ENCODE measurements around the gene WNT10A.

The WNT10A gene

GRCh38 chr2:218904176-218904575 lies 23.5 kb downstream of the WNT10A start:
- DNase-seq (ENCODE audit: extremely low spot score), result no peak
- no peak for TF ChIP-seq CTCF (IDR thresholded peaks at IDR 0.05; ENCODE audit: control extremely low read depth, extremely low read depth, low read depth, missing control alignments)
- CTCF ChIA-PET, result interaction anchor here (1.0 to 17.6 kb wide), 6 partner anchors 10 to 391 kb away, joined by 3 to 916 read pairs (median 4); partner anchors contain the start of gene WNT10A
- POLR2A ChIA-PET, result no interaction called here

DNA sequence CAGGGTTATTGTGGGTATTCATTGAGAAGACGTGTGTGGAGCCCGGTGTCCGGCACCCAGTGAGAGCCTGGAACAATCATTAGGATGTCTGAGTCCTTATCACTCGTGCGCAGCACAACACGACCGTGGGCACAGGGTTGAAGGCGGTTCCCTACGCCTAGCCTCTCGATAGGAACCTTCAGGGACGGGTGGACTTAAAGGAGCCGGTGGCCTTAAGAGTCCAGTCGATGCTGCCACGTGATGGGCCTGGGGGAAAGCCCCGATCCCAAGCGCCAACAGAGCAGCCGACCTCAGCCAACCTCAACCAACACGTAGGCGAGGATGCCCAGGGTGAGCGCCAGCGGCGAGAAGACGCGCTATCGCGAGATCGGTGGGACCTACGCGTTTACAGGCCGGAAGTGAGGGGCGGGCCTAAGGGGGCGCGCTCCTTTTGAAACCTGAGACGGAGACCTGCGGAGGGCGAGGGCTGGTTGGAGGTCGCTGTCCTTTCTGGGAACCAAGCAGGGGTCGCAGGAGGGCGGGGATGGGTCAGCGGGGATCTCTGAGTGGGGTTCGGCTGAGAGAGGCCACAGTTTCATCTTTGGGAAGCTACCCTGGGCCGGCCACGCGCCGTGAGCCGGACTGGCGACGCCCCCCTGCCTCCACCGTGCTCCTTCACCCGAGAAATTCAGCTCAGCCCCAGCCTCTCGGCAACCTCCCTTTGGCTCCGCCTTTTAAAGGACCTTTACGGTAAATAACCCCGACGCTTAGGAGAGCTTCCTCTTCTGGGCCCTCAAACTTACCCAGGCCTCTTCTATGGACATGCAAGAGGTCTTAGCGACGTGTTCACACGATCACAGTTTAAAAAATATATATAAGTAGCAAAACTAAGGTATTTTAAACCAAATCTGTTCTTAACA lies 28.3 kb downstream of the WNT10A start:
- POLR2A ChIA-PET, result interaction anchor here (0.6 to 1.0 kb wide), 2 partner anchors 11 to 61 kb away, joined by 3 to 4 read pairs; no protein-coding TSS in a partner anchor
- TF ChIP-seq CTCF (IDR thresholded peaks at IDR 0.05; ENCODE audit: control extremely low read depth, extremely low read depth, low read depth, missing control alignments), result no peak
- peak; percentile 92 for DNase-seq (ENCODE audit: extremely low spot score)
- CTCF ChIA-PET, result interaction anchor here (0.9 to 6.6 kb wide), 8 partner anchors 11 to 71 kb away, joined by 3 to 74 read pairs (median 6); partner anchors contain the start of gene WNT10A

GRCh38 chr2:218910741-218911140 lies 30.1 kb downstream of the WNT10A start:
- ChIA-PET POLR2A (interaction anchor here (1.1 kb wide), 1 partner anchor 266 kb away, joined by 3 read pairs; the partner anchor contains the start of gene CNPPD1), CTCF (interaction anchor here (1.0 to 6.6 kb wide), 10 partner anchors 9 to 609 kb away, joined by 3 to 74 read pairs (median 6); no protein-coding TSS in a partner anchor)
- no peak for DNase-seq (ENCODE audit: extremely low spot score)
- TF ChIP-seq CTCF (IDR thresholded peaks at IDR 0.05; ENCODE audit: control extremely low read depth, extremely low read depth, low read depth, missing control alignments), result no peak

DNA sequence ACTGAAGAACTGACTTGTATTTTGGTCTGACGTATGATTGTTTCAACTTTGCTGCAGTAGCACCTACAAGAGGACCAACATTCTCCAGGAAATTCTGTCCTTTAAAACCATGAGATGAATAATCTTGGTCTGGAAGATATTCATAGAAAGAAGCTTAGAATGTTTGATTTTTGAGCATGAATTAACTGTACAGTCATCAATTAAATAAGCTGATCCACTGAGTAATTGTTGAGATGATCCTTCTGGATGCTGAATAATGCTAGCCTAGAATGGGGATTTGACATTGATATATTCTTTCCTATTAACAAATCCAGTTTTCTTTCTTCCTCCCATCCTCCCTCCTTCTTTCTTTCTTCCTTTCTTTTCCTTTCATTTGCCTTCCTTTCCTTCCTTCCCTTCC lies 39.9 kb downstream of the WNT10A start:
- ChIA-PET CTCF (no interaction called here), POLR2A (no interaction called here)
- TF ChIP-seq CTCF (IDR thresholded peaks at IDR 0.05; ENCODE audit: control extremely low read depth, extremely low read depth, low read depth, missing control alignments), result no peak
- DNase-seq (ENCODE audit: extremely low spot score), result no peak

GRCh38 chr2:218924757-218925156 lies 44.1 kb downstream of the WNT10A start:
- CTCF ChIA-PET, result interaction anchor here (1.2 kb wide), 1 partner anchor 15 kb away, joined by 3 read pairs; no protein-coding TSS in a partner anchor
- POLR2A ChIA-PET, result no interaction called here
- TF ChIP-seq CTCF (IDR thresholded peaks at IDR 0.05; ENCODE audit: control extremely low read depth, extremely low read depth, low read depth, missing control alignments), result no peak
- no peak for DNase-seq (ENCODE audit: extremely low spot score)

DNA sequence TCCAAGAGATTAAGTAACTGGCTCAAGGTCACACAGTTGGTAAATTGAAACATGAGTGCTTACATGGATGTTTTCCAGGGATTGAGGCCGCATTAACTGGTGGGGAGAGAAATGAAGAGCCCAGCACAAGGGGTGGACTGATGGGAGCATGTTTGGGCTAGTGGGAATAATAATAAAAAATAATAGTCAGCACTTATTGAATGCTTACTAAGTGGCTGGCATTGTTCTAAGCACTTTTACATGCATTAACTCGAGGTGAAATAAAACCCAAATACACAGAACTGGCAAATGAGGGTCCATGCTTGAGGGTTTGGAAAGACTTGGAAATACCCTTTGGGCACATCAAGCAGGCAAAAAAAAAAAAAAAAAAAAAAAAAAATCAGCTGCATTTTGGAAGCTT lies 44.8 kb downstream of the WNT10A start:
- no peak for TF ChIP-seq CTCF (IDR thresholded peaks at IDR 0.05; ENCODE audit: control extremely low read depth, extremely low read depth, low read depth, missing control alignments)
- ChIA-PET POLR2A (no interaction called here), CTCF (no interaction called here)
- no peak for DNase-seq (ENCODE audit: extremely low spot score)

Measured in GM10248 (cell line).